IMR-90 (cell line): ENCODE results near the gene STIM1. TPM values are rescaled to one million over a fixed set of nuclear protein-coding genes. Genes with fewer than 3 reads are reported as not detected.

Experiments used
- ATAC-seq: fragments of 200-7000 bp; cut with Tn5 transposase; 2 replicates; pipeline ENCODE4 v1.9.1; 2020; ENCODE audit warnings: low read depth, mild to moderate bottlenecking, moderate library complexity
- BruUV-seq: library from RNA; stranded (reverse); fragments of 400-500 nt; replicated peaks from 2 replicates; lab custom pipeline; 2021; lab: Mats Ljungman, UMichigan
- CTCF ChIA-PET: fragments of 300-600 bp; formaldehyde crosslinking; extraction: SDS; loops from one replicate; lab custom pipeline; 2021; ENCODE audit warnings: antibody characterized with exemption; lab: Yijun Ruan, JAX
- POLR2A ChIA-PET: fragments of 300-600 bp; sonication (Branson Sonifier 250); formaldehyde crosslinking; loops from one replicate; lab custom pipeline; 2022; ENCODE audit warnings: antibody characterized with exemption; ENCODE audit not compliant: unreplicated experiment; lab: Charles Lee
- DNase-seq: peaks from one replicate; pipeline ENCODE4 v3.0.0; 2013
- H2AFZ ChIP-seq: replicated peaks from 2 replicates; pipeline ENCODE3; 2013; ENCODE audit warnings: low read length, mild to moderate bottlenecking; ENCODE audit not compliant: poor library complexity
- H2AK5ac ChIP-seq: 2 replicates; pipeline ENCODE4 v1.6.1; 2013; ENCODE audit warnings: low read depth, low read length, inconsistent platforms
- H2AK9ac ChIP-seq: replicated peaks from 2 replicates; pipeline ENCODE3; 2013; ENCODE audit warnings: mild to moderate bottlenecking, low read depth, low read length, moderate library complexity; ENCODE audit not compliant: poor library complexity
- H2BK120ac ChIP-seq: 2 replicates; pipeline ENCODE4 v1.6.1; 2013; ENCODE audit warnings: low read depth, low read length, inconsistent platforms
- H2BK15ac ChIP-seq: 3 replicates; pipeline ENCODE4 v1.6.1; 2013; ENCODE audit warnings: low read depth, low read length, inconsistent platforms
- H2BK20ac ChIP-seq: 2 replicates; pipeline ENCODE4 v1.6.1; 2013; ENCODE audit warnings: low read depth, mild to moderate bottlenecking, inconsistent platforms, low read length, moderate library complexity
- H2BK5ac ChIP-seq: 2 replicates; pipeline ENCODE4 v1.6.1; 2013; ENCODE audit warnings: mild to moderate bottlenecking, low read depth, low read length, inconsistent platforms; ENCODE audit not compliant: poor library complexity, severe bottlenecking
- H3K14ac ChIP-seq: replicated peaks from 2 replicates; pipeline ENCODE4 v1.6.1; 2013; ENCODE audit warnings: low read depth, low read length, inconsistent platforms
- H3K18ac ChIP-seq: 2 replicates; pipeline ENCODE4 v1.6.1; 2013; ENCODE audit warnings: low read depth, low read length, control low read depth
- H3K23ac ChIP-seq: 2 replicates; pipeline ENCODE4 v1.6.1; 2013; ENCODE audit warnings: low read depth, low read length, inconsistent platforms
- H3K27ac ChIP-seq: 2 replicates; pipeline ENCODE4 v1.5.1; 2013; ENCODE audit warnings: mild to moderate bottlenecking, control low read depth, low read length; ENCODE audit not compliant: insufficient read depth
- H3K27me3 ChIP-seq: 2 replicates; pipeline ENCODE4 v1.6.1; 2013; ENCODE audit warnings: low read length; ENCODE audit not compliant: control insufficient read depth, insufficient read depth
- H3K36me3 ChIP-seq: 2 replicates; pipeline ENCODE4 v1.6.1; 2013; ENCODE audit warnings: low read length, mixed read lengths; ENCODE audit not compliant: control insufficient read depth, insufficient read depth
- H3K4ac ChIP-seq: 2 replicates; pipeline ENCODE4 v1.6.1; 2013; ENCODE audit warnings: low read depth, low read length, inconsistent platforms
- H3K4me1 ChIP-seq: 2 replicates; pipeline ENCODE4 v1.6.1; 2013; ENCODE audit warnings: low read length, mixed read lengths; ENCODE audit not compliant: control insufficient read depth, insufficient read depth
- H3K4me2 ChIP-seq: 2 replicates; pipeline ENCODE4 v1.6.1; 2013; ENCODE audit warnings: low read depth, mild to moderate bottlenecking, control low read depth, low read length, moderate library complexity
- H3K4me3 ChIP-seq: 2 replicates; pipeline ENCODE4 v1.5.1; 2013; ENCODE audit warnings: low read depth, mild to moderate bottlenecking, control low read depth, low read length, moderate library complexity; ENCODE audit not compliant: insufficient read depth
- H3K56ac ChIP-seq: 2 replicates; pipeline ENCODE4 v1.6.1; 2013; ENCODE audit warnings: low read length, inconsistent platforms; ENCODE audit not compliant: insufficient read depth; ENCODE audit errors: extremely low read depth
- H3K79me1 ChIP-seq, 2 experiments: 2 replicates each; pipeline ENCODE4 v1.6.1; 2013; ENCODE audit warnings: low read length in 2 of 2, inconsistent platforms in 1 of 2, low read depth in 1 of 2
- H3K9ac ChIP-seq: 2 replicates; pipeline ENCODE4 v1.6.1; 2013; ENCODE audit warnings: low read depth, low read length, control low read depth
- H3K9me1 ChIP-seq: 2 replicates; pipeline ENCODE4 v1.6.1; 2013; ENCODE audit warnings: low read length, inconsistent platforms; ENCODE audit not compliant: insufficient read depth
- H3K9me3 ChIP-seq: 2 replicates; pipeline ENCODE4 v1.6.1; 2013; ENCODE audit warnings: low read length; ENCODE audit not compliant: control insufficient read depth, insufficient read depth
- H4K20me1 ChIP-seq: 2 replicates; pipeline ENCODE4 v1.6.1; 2013; ENCODE audit warnings: low read length, inconsistent platforms; ENCODE audit not compliant: insufficient read depth
- H4K5ac ChIP-seq: 2 replicates; pipeline ENCODE4 v1.6.1; 2013; ENCODE audit warnings: mild to moderate bottlenecking, low read depth, low read length, control low read depth
- H4K8ac ChIP-seq, 2 experiments: 2 replicates each; pipeline ENCODE4 v1.6.1; 2013; ENCODE audit warnings: low read depth in 2 of 2, low read length in 2 of 2, control low read depth in 1 of 2, inconsistent platforms in 1 of 2
- H4K91ac ChIP-seq: 2 replicates; pipeline ENCODE4 v1.6.1; 2013; ENCODE audit warnings: low read depth, low read length, inconsistent platforms; ENCODE audit not compliant: insufficient read depth
- ELK1 ChIP-seq: fragments of 150-350 bp; IDR thresholded peaks from 2 replicates; pipeline ENCODE4 v1.6.1; 2016; ENCODE audit warnings: low read depth, mild to moderate bottlenecking, low read length, moderate library complexity, borderline replicate concordance
- FOS ChIP-seq: fragments of 150-350 bp; IDR thresholded peaks from 2 replicates; pipeline ENCODE4 v1.6.1; 2016; ENCODE audit warnings: low read depth, low read length
- RCOR1 ChIP-seq: IDR thresholded peaks from 2 replicates; pipeline ENCODE4 v1.6.1; 2012; ENCODE audit warnings: mild to moderate bottlenecking, low read length, improper control_type of control experiment; ENCODE audit not compliant: insufficient replicate concordance
- WGBS, 2 experiments: methylation state at CpG; one replicate each; pipeline versions ENCODE4 v1.1.5 to v1.1.7; 2013; ENCODE audit warnings: missing lambda C conversion rate in 2 of 2; ENCODE audit not compliant: insufficient read length in 1 of 2; ENCODE audit errors: extremely low coverage in 2 of 2; 5-methylcytosine and 5-hydroxymethylcytosine counted together
- dilution Hi-C: fragments of 300-500 bp; cut with HindIII; formaldehyde crosslinking; loops from one replicate; pipeline ENCODE4 v1.14.3; 2018; ENCODE audit warnings: low sequenced_read_pairs; ENCODE audit not compliant: unreplicated experiment
- in situ Hi-C: fragments of 300-500 bp; cut with MboI; formaldehyde crosslinking; loops from 3 replicates; pipeline ENCODE4 v1.14.3; 2019; ENCODE audit warnings: low sequenced_read_pairs, inconsistent platforms, mixed read lengths
- intact Hi-C: fragments of 100-400 bp; cut with micrococcal nuclease; formaldehyde crosslinking; loops from 2 replicates; pipeline ENCODE4 v1.10.0; 2022
- polyA plus RNA-seq, 3 experiments: library from polyadenylated mRNA; depleted of rRNA; stranded (reverse); fragments of >200 nt; gene quantifications; 2 replicates each; pipeline ENCODE4 v1.2.3, GENCODE V29; 2012; ENCODE audit warnings: low replicate concordance in 1 of 3
- total RNA-seq: library from RNA; depleted of rRNA; stranded (reverse); fragments of >200 nt; gene quantifications from 2 replicates; pipeline ENCODE4 v1.2.3, GENCODE V29; 2012
- TF ChIP-seq, protein P1 (sequence below): conservative IDR thresholded peaks from 2 replicates; pipeline ENCODE4 v1.5.1; 2012; ENCODE audit warnings: mild to moderate bottlenecking, low read depth, low read length, improper control_type of control experiment

Gene STIM1
- total and polyA plus RNA-seq, 2 of the 4 experiments (the other 2 are of a cell fraction) = 17.9 to 23.0 TPM

DNA sequence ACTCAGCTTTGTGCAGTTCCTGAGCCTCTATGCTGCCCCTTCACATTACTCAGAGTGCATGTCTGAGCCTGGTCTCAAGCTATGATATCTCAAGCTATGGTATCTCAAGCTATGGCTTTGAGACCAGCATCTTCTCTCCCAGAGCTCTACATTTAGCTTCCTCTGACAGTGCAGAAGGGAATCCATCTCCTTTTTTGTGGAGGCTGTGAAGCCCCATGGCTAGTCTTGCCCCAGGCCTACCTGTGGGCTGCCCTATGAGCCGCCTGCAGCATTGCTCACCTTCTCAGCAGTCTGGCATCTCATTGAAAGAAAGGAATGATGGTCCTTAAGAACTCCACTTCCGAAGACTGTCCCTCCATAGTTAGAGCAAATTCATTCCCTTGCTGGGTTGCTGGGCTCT lies 34.5 kb upstream of the STIM1 start:
- dilution Hi-C loops (no loop called here), in situ Hi-C loops (no loop called here), intact Hi-C loops (no loop called here)
- Histone ChIP-seq H3K56ac (no peak overlapping the region), H2AFZ (no peak overlapping the region), H3K23ac (no peak overlapping the region), H2AK5ac (no peak overlapping the region), H3K79me1 (peaks cover 4 to 15% of the 10 kb centered on the region in 2 experiments), H3K27ac (no peak overlapping the region), H3K4me3 (no peak overlapping the region), H3K18ac (no peak overlapping the region), H4K20me1 (peaks cover 4% of the 10 kb centered on the region; the same call in 1 of the 2 replicates), H4K5ac (no peak overlapping the region), H3K9me1 (peaks cover 16% of the 10 kb centered on the region; the same call in 1 of the 2 replicates), H3K36me3 (peaks cover 18% of the 10 kb centered on the region), H4K8ac (no peak overlapping the region), H2BK120ac (no peak overlapping the region), H3K4ac (no peak overlapping the region), H3K4me1 (peaks cover 4% of the 10 kb centered on the region), H3K4me2 (no peak overlapping the region), H3K9ac (no peak overlapping the region), H3K14ac (no peak overlapping the region), H2BK20ac (no peak overlapping the region), H4K91ac (no peak overlapping the region), H2AK9ac (no peak overlapping the region), H3K27me3 (no peaks in the 10 kb centered on the region), H3K9me3 (no peaks in the 10 kb centered on the region), H2BK15ac (no peak overlapping the region), H2BK5ac (no peak overlapping the region)
- no peak for ATAC-seq
- 100% methylated on average over 1 of the region's 2 CpGs; no CpG with 5 or more reads in 1 of the 2 experiments for WGBS, 2 experiments
- BruUV-seq = no TSS peak
- CTCF ChIA-PET = no interaction called here
- POLR2A ChIA-PET = interaction anchor here (0.7 kb wide), 1 partner anchor 993 kb away, joined by 5 read pairs; no protein-coding TSS in a partner anchor
- DNase-seq = no peak
- TF ChIP-seq ELK1 (no peak), RCOR1 (no peak), FOS (no peak)
- TF ChIP-seq, protein P1, sequence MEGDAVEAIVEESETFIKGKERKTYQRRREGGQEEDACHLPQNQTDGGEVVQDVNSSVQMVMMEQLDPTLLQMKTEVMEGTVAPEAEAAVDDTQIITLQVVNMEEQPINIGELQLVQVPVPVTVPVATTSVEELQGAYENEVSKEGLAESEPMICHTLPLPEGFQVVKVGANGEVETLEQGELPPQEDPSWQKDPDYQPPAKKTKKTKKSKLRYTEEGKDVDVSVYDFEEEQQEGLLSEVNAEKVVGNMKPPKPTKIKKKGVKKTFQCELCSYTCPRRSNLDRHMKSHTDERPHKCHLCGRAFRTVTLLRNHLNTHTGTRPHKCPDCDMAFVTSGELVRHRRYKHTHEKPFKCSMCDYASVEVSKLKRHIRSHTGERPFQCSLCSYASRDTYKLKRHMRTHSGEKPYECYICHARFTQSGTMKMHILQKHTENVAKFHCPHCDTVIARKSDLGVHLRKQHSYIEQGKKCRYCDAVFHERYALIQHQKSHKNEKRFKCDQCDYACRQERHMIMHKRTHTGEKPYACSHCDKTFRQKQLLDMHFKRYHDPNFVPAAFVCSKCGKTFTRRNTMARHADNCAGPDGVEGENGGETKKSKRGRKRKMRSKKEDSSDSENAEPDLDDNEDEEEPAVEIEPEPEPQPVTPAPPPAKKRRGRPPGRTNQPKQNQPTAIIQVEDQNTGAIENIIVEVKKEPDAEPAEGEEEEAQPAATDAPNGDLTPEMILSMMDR = no peak
